GM12874 (cell line): ENCODE data around the gene TRAF3IP1.

Source experiments
- TF ChIP-seq, protein P1 (sequence below): IDR thresholded peaks from 2 replicates; pipeline ENCODE4 v1.5.1; 2011; ENCODE audit warnings: low read depth, mild to moderate bottlenecking, control low read depth, low read length, moderate library complexity; ENCODE audit not compliant: insufficient read depth

TRAF3IP1 gene

DNA sequence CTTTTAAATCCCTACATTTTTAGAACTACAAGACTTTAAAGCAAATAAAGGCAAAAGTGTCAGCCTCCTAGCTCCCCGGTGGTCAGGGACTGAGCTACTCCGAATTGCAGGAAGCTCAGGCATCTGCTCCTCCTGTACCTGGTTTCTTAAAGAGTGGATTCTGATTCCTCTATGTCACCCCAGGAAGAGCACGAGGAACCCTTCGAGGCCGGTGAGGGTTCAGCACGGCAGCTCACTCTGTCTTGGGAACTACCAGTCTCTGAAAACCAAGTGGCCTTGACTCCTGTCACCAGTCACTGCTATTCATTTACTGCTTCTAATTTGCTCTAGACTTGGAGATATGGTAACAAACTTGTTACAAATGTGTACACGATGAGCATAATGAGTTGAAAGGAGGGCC is 34.2 kb upstream of the TRAF3IP1 start:
- TF ChIP-seq, protein P1, sequence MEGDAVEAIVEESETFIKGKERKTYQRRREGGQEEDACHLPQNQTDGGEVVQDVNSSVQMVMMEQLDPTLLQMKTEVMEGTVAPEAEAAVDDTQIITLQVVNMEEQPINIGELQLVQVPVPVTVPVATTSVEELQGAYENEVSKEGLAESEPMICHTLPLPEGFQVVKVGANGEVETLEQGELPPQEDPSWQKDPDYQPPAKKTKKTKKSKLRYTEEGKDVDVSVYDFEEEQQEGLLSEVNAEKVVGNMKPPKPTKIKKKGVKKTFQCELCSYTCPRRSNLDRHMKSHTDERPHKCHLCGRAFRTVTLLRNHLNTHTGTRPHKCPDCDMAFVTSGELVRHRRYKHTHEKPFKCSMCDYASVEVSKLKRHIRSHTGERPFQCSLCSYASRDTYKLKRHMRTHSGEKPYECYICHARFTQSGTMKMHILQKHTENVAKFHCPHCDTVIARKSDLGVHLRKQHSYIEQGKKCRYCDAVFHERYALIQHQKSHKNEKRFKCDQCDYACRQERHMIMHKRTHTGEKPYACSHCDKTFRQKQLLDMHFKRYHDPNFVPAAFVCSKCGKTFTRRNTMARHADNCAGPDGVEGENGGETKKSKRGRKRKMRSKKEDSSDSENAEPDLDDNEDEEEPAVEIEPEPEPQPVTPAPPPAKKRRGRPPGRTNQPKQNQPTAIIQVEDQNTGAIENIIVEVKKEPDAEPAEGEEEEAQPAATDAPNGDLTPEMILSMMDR: no peak

DNA sequence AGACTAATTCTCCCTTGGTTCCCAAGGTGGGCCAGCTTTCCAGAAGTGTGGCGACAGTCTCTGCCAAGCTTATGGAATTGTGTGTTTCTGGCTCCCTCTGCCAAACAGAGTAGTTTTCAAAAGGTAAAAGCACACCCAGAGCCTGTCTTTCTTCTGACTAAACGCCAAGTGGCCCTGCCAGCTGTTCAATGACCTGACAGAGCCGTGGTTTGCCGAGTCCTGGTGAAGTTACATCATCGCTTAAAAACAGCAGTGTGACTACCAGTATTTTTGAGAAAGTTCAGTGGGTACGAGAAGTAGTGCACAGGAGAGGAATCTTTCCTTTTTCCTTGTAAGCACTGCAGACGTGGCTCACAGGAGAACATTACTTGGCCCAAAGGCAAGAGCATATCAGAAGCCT is 33.8 kb upstream of the TRAF3IP1 start:
- TF ChIP-seq, protein P1: no peak

DNA sequence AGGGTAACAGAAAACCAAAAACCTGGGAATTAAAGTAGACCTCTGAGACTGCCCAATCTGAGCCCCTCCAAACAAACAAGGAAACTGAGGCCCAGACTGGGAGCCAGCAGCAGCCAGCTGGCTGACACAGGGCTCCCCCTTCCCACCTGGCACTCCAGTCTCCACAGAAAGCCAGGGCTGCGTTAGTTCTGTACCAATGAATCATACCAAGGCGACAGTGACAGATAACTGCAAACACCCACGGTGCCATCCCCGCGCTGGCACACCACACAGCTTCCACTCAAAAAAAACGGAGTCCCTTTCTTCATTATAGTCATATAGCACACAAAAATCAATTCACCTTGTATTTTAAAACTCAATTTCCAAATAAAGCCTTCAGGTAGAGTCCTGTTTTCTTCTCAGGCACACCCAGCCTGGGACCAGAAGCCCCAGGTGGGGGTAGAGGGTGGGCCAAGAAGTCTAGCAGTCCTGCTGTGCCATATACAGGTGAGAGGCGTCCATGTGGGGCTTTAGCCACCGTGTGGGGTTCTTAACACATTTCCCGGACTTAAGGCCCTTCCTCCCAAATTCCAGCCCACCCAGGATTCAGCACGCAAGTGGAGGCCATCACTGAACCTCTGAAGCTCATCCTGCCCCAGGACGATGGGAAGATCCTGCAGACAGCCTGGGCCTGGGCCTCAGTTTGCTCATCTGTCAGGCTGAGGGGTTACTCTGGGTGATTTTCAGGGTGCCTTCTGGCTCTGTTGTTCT is 33.2 kb upstream of the TRAF3IP1 start:
- TF ChIP-seq, protein P1: no peak

DNA sequence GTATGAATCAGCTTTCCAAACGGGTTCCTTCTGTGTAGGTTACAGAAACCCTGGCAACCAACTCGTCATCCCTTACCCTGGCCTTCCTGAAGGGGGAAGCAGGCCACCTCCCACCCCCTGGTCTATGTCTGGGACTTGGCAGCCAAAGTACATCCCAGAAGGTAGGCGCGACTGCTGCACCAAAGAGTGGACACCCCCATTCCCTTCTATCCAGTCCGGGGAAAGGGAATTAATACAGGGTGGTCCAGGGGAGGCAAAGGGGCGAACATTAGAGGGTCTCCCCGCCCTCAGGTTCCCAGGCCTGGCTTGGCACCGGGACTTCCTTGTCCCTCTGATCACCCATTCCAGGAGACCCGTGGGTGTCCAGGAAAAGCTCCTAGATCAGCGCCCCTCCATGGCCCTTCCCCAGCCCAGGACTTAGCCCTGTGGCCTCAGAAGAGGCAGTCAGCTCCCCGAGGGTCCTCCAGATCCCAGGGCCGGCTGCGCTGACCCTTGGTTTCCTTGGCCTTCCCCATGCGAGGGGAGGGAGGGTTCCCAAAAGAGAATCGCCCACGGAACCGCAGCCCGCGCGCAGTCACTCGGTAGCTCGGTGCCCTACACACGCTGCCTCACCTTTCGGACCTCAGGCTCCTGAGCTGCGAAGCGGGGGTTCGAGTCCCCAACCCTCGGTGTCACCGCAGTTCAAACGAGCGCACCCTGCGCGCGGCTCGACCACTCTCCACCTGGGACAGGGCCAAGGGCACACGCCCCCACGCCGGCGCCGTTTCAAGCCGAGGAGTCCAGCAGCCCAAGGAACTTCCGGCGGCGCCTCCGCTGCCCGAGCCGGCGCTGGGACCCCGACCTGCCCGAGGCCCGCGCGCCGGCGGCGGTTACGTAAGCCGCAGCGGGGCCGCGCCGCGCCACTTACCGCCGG is 32.3 kb upstream of the TRAF3IP1 start, which contains the start of gene PER2:
Gene PER2, minus strand, starts transcription at position 874 of the 913 bp plus-strand sequence. CDS start 10,674 bp downstream, outside the sequence.
- TF ChIP-seq, protein P1: 0 out of 2 replicates have a peak, but pooled peaks have one; percentile 3

DNA sequence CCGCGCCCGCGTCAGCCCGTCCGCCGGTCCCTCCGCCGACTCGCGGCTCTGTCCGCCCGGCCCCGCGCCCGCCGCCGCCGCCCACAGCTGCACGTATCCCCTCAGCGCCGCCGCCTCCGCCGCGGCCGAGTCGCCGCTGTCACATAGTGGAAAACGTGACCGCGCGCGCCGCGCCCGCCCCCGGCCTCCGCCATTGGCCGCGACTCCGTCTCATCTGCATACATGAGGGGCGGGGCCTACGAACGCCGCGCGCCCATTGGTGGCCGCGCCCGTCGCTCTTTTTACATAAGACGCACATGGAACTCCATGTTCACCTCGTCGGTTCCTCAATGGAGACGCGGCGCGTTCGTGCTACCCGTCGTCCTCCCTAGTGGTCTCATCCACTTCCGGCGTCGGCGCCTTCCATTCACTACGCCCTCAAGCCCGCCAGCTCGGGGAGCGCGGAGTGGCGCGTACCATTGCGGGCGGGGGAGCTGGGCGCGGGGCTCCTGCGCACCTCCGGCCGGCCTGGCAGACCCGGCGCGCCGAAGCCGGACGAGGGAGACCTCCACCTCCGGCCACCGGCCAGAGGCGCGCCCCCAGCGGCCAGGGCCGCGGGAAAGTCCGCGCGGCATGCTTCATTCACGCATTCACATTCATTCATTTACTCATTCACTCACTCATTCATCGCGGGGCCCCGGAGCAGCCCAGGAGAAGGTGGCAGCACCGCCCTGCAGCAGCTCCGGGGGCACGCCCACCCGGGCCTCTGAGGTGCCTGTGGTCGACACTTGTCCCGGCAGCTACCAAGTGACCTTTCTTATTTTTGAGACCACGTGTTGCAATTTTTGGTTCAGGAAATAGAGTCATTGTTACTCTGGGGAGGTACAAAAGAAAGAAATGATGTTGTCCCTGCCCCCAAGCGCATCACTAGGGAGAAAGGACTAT is 31.4 kb upstream of the TRAF3IP1 start:
- TF ChIP-seq, protein P1: peak; percentile 56

DNA sequence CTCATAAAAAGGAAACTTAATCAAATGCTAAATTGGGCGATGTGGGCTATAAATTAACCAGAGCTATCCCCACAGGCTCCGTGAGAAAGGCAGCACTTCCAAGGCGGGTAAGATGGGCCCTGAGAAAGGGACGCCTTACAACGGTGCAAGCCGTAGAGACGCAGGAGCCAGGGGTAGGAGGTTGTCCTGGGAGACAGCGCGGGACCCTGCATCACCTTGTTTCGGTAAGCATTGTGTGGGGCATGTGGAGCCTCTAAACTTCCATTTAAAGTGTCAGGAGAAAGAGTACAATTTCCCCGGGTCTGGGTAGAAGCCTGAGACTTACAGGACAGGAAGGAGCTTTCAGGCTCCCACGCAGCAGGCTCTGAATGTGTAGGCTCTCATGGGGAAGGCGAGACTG is 30.7 kb upstream of the TRAF3IP1 start:
- TF ChIP-seq, protein P1: no peak
